ENCODE results near the gene ALKBH7.
A peak's percentile ranks its signal among the peaks of the same experiment; 100 is the strongest.

The ALKBH7 gene

DNA sequence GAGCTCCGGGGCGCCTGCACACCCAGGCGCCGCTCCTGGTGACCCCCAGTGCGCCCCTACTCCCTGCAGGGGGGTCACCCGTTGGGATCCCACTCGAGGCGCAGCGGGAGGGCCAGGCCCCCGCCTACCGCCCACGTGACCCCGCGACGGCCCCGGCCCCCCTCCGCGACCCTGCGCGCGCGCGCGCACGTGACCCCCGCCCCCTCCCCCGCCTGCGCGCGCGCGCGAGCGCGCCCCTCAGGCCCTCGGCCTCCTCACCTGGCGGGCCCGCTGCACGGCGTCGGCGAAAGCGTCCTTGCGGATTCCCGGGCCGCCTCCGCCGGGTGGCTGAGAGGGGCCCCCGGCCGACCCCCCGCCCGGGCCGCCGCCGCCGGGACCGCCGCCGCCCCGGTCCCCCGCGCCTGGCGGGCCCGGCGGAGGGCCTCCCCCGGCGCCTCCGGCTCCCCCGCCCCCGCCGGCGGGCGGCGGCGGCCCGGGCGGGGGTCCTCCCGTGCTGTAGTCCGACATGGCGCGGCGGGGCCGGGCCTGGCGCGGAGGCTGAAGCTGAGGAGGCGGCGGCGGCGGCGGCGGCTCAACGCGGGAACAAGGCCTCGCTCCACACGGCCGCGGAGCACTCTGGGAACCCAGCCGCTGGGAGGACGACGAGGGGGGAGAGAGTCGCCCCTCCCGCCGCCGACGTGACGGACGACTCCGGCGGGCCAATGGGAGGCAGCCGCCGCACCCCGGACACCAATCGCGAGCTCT lies 51.8 kb downstream of the ALKBH7 start, which contains the start of gene KHSRP:
Gene KHSRP, minus strand, starts transcription at position 617 of the 744 bp plus-strand sequence. Its CDS starts 110 bp downstream, at position 507.
- peak in 1 of 2 donors; percentile 27 for DNase-seq (ENCODE audit: low read depth in 2 of 2)
